ENCODE results near the gene PTAFR. TPM values are rescaled to one million over a fixed set of nuclear protein-coding genes. Genes with fewer than 3 reads are reported as not detected.
A peak's percentile ranks its signal among the peaks of the same experiment; 100 is the strongest.

The PTAFR gene
- total and polyA plus RNA-seq, 2 of the 8 experiments (the other 6 are each of a cell fraction or from before 2014, with no cell fraction given), result 1.2 to 4.9 TPM

- no peak for FAIRE-seq
Measured at GRCh38 chr1:28178690-28179485, 2.4 kb upstream of the PTAFR start.

More at GRCh38 chr1:28178690-28179485, 2.4 kb upstream of the PTAFR start:
- H2BK20ac ChIP-seq (ENCODE audit: low read length), result no peak overlapping the region
- H3K4me3 ChIP-seq (ENCODE audit: extremely low read depth in 1 of 4, insufficient read depth in 2 of 4, low read depth in 3 of 4, low read length in 4 of 4), result no peak overlapping the region
- CTCF ChIA-PET (ENCODE audit: partially characterized antibody), result no interaction called here
- H3K79me2 ChIP-seq (ENCODE audit: control insufficient read depth in 1 of 2, insufficient read depth in 2 of 2, low read length in 2 of 2), result no peaks in the 10 kb centered on the region
- H3K23me2 ChIP-seq (ENCODE audit: low read depth, low read length), result no peaks in the 10 kb centered on the region
- TF ChIP-seq CBX8 (IDR thresholded peaks at IDR 0.05; ENCODE audit: borderline replicate concordance, low read depth, low read length) (no peak), BACH1 (IDR thresholded peaks at IDR 0.05; ENCODE audit: low read length) (no peak), BCL11A (IDR thresholded peaks at IDR 0.05; ENCODE audit: low read depth in 2 of 2, low read length in 2 of 2) (no peak), CTBP2 (IDR thresholded peaks at IDR 0.05; ENCODE audit: borderline replicate concordance, insufficient read depth, insufficient read length, low read length) (no peak), USF2 (IDR thresholded peaks at IDR 0.05; ENCODE audit: low read length) (no peak), CREB1 (IDR thresholded peaks at IDR 0.05) (no peak), HDAC2 (IDR thresholded peaks at IDR 0.05; ENCODE audit: borderline replicate concordance in 1 of 2, low read depth in 2 of 2, low read length in 2 of 2) (no peak), ATF2 (IDR thresholded peaks at IDR 0.05; ENCODE audit: low read length) (no peak), KDM1A (IDR thresholded peaks at IDR 0.05; ENCODE audit: borderline replicate concordance, low read length) (no peak)
- H2BK5ac ChIP-seq (ENCODE audit: low read depth, low read length), result no peak overlapping the region
- no peak overlapping the region for H3K4ac ChIP-seq (replicated peaks; ENCODE audit: insufficient read length, low read depth, low read length)
- H3K9ac ChIP-seq (replicated peaks in 1 of 4; ENCODE audit: extremely low read depth in 1 of 4, low read depth in 3 of 4, low read length in 3 of 4), result no peak overlapping the region
- no peak overlapping the region for H4K91ac ChIP-seq (replicated peaks; ENCODE audit: insufficient read length, low read length)
- H3K56ac ChIP-seq (replicated peaks; ENCODE audit: insufficient read length, low read depth, low read length), result no peak overlapping the region
- no peak overlapping the region for H3K23ac ChIP-seq (ENCODE audit: insufficient read length)
- H3K14ac ChIP-seq (ENCODE audit: insufficient read length), result no peak overlapping the region
- H2BK15ac ChIP-seq (ENCODE audit: low read length), result peak overlapping the region; percentile 25; the same call in 1 of the 2 replicates
- DNase-seq (ENCODE audit: low read depth in 1 of 2, low spot score in 2 of 2), result no peak
- H4K8ac ChIP-seq (ENCODE audit: extremely low read depth, insufficient read depth, low read length), result no peak overlapping the region
- H3K18ac ChIP-seq (ENCODE audit: extremely low read depth, low read length), result no peak overlapping the region
- no peaks in the 10 kb centered on the region for H3K79me1 ChIP-seq (ENCODE audit: low read depth, low read length)
- H2BK120ac ChIP-seq (replicated peaks; ENCODE audit: low read depth, low read length), result no peak overlapping the region
- whole genome bisulfite sequencing, 2 experiments (ENCODE audit: extremely low coverage in 1 of 2, insufficient coverage in 1 of 2, insufficient read length in 1 of 2, insufficient replicate concordance in 2 of 2, low coverage in 1 of 2, low lambda C conversion rate in 2 of 2, missing lambda C conversion rate in 1 of 2), result 91% methylated on average over 15 of the region's 15 CpGs; no CpG with 5 or more reads in 1 of the 2 experiments
- peaks cover 0 to 3% (median 0%) of the 10 kb centered on the region in 4 experiments; a peak in 1 of 7 replicates for H3K4me1 ChIP-seq (replicated peaks in 1 of 4; ENCODE audit: control insufficient read depth in 3 of 4, insufficient read depth in 4 of 4, low read length in 3 of 4)
- no peaks in the 10 kb centered on the region for H4K20me1 ChIP-seq (replicated peaks in 1 of 2; ENCODE audit: control insufficient read depth in 1 of 2, insufficient read depth in 2 of 2, low read length in 2 of 2)
- no peak overlapping the region for H2AFZ ChIP-seq (ENCODE audit: low read length)
- H2BK12ac ChIP-seq (ENCODE audit: low read depth, low read length), result peak overlapping the region; percentile 29; the same call in 1 of the 2 replicates
- H3K36me3 ChIP-seq (ENCODE audit: control insufficient read depth in 2 of 4, insufficient read depth in 4 of 4, low read length in 3 of 4), result no peaks in the 10 kb centered on the region
- H3K27ac ChIP-seq (ENCODE audit: low read depth, low read length), result no peak overlapping the region
- H2AK5ac ChIP-seq (ENCODE audit: low read depth, low read length), result no peak overlapping the region
- H3K9me3 ChIP-seq (ENCODE audit: insufficient read depth in 2 of 2, low read depth in 1 of 2, low read length in 1 of 2), result no peaks in the 10 kb centered on the region
- H3K27me3 ChIP-seq (replicated peaks in 1 of 4; ENCODE audit: control insufficient read depth in 3 of 4, extremely low read depth in 1 of 4, insufficient read depth in 3 of 4, low read length in 3 of 4), result no peaks in the 10 kb centered on the region
- no peak overlapping the region for H4K5ac ChIP-seq (ENCODE audit: insufficient read length, low read depth, low read length)
- POLR2A ChIA-PET (ENCODE audit: partially characterized antibody), result no interaction called here
- H3K4me2 ChIP-seq (ENCODE audit: insufficient read depth in 1 of 2, low read depth in 2 of 2, low read length in 2 of 2), result no peak overlapping the region
